HepG2 (cell line): ENCODE measurements around the gene TBC1D22A. TPM values are rescaled to one million over a fixed set of nuclear protein-coding genes. Genes with fewer than 3 reads are reported as not detected.

ENCODE experiments used
- AHR ChIP-seq: IDR thresholded peaks from 2 replicates; pipeline ENCODE4 v1.6.1; 2018; ENCODE audit warnings: missing genetic modification reagents, missing compliant biosample characterization
- ARID5B ChIP-seq: IDR thresholded peaks from 2 replicates; pipeline ENCODE4 v1.4.0; 2020; ENCODE audit warnings: mild to moderate bottlenecking, missing genetic modification reagents
- CEBPZ ChIP-seq: IDR thresholded peaks from 2 replicates; pipeline ENCODE4 v1.6.1; 2012; ENCODE audit warnings: low read length, improper control_type of control experiment
- CTCF ChIP-seq: sonication (generic); formaldehyde crosslinking; IDR thresholded peaks from 2 replicates; pipeline ENCODE4 v1.5.0; 2020; ENCODE audit warnings: mild to moderate bottlenecking, missing genetic modification reagents, moderate library complexity
- FIP1L1 ChIP-seq: fragments of 200-400 bp; formaldehyde crosslinking; IDR thresholded peaks from 2 replicates; pipeline ENCODE4 v1.6.1; 2018; ENCODE audit warnings: low read depth, mild to moderate bottlenecking, low read length, moderate library complexity, borderline replicate concordance; ENCODE audit not compliant: insufficient read depth
- HMGXB3 ChIP-seq: sonication (generic); formaldehyde crosslinking; IDR thresholded peaks from 2 replicates; pipeline ENCODE4 v1.4.0; 2020; ENCODE audit warnings: missing genetic modification reagents, borderline replicate concordance
- JUND ChIP-seq: sonication (generic); formaldehyde crosslinking; IDR thresholded peaks from 2 replicates; pipeline ENCODE4 v1.8.0; 2022; ENCODE audit warnings: mild to moderate bottlenecking, missing genetic modification reagents
- KAT7 ChIP-seq: IDR thresholded peaks from 2 replicates; pipeline ENCODE4 v1.6.1; 2018; ENCODE audit warnings: borderline replicate concordance, missing compliant biosample characterization
- KLF12 ChIP-seq: sonication (generic); formaldehyde crosslinking; IDR thresholded peaks from 2 replicates; pipeline ENCODE4 v1.4.0; 2020; ENCODE audit warnings: missing genetic modification reagents, borderline replicate concordance
- PCBP1 ChIP-seq: fragments of 200-400 bp; formaldehyde crosslinking; IDR thresholded peaks from 2 replicates; pipeline ENCODE4 v1.6.1; 2017; ENCODE audit warnings: mild to moderate bottlenecking, low read depth, low read length, borderline replicate concordance
- ZNF788 ChIP-seq: sonication (generic); formaldehyde crosslinking; IDR thresholded peaks from 2 replicates; pipeline ENCODE4 v1.5.0; 2020; ENCODE audit warnings: mild to moderate bottlenecking, missing genetic modification reagents, borderline replicate concordance
- ZUFSP ChIP-seq: sonication (generic); formaldehyde crosslinking; IDR thresholded peaks from 2 replicates; pipeline ENCODE4 v1.9.0; 2021; ENCODE audit warnings: missing genetic modification reagents, mild to moderate bottlenecking, borderline replicate concordance
- polyA plus RNA-seq, 8 experiments: library from polyadenylated mRNA; depleted of rRNA in 3 of 8; stranded (reverse) in 7 of 8; unstranded in 1 of 8; fragments of >200 nt; fragmentation: Illumina TruSeq in 4 of 8; extraction: Trizol in 4 of 8; gene quantifications; 2 replicates each; pipeline versions ENCODE4 v1.2.1 to v1.2.3, GENCODE V29; 2011 to 2016; ENCODE audit warnings: low read depth in 4 of 8, missing spikeins in 1 of 8, mixed read lengths in 1 of 8; ENCODE audit not compliant: insufficient read depth in 1 of 8
- total RNA-seq, 5 experiments: library from RNA; depleted of rRNA; stranded (reverse); fragments of >200 nt; fragmentation: Illumina TruSeq; extraction: Trizol; gene quantifications; 2 replicates each; pipeline ENCODE4 v1.2.3, GENCODE V29; 2016; ENCODE audit warnings: low read depth in 1 of 5

The TBC1D22A gene
- total and polyA plus RNA-seq, 2 of the 13 experiments (the other 11 are each of a cell fraction or from before 2014, with no cell fraction given): 17.3 to 18.0 TPM

GRCh38 chr22:46864314-46865051, 102.0 kb downstream of the TBC1D22A start (continued):
- TF ChIP-seq CEBPZ (no peak), AHR (CRISPR knock-in tag) (no peak), FIP1L1 (no peak), JUND (CRISPR knock-in tag) (no peak), CTCF (0 out of 2 replicates have a peak, but pooled peaks have one; percentile 13), KAT7 (CRISPR knock-in tag) (no peak), PCBP1 (no peak), ZNF788 (CRISPR knock-in tag) (no peak), KLF12 (CRISPR knock-in tag) (no peak), ZUFSP (no peak), HMGXB3 (CRISPR knock-in tag) (peak; percentile 63; the same call in 1 of the 2 replicates), ARID5B (peak; percentile 67)
